Naive thymus-derived CD4-positive, alpha-beta T cell (primary cell): ENCODE measurements around the gene MARK2. TPM values are rescaled to one million over a fixed set of nuclear protein-coding genes. Genes with fewer than 3 reads are reported as not detected.

ENCODE experiments used
- ATAC-seq: fragments of 150-1000 bp; cut with Tn5 transposase; 2 replicates; pipeline ENCODE4 v1.10.0; 2021; ENCODE audit warnings: mild to moderate bottlenecking, moderate library complexity
- CTCF ChIA-PET: fragments of 350-600 bp; sonication (Branson Sonifier 250); formaldehyde crosslinking; loops from one replicate; lab custom pipeline; 2021; ENCODE audit warnings: antibody characterized with exemption; lab: Charles Lee
- POLR2A ChIA-PET: fragments of 350-600 bp; sonication (Branson Sonifier 250); formaldehyde crosslinking; loops from one replicate; lab custom pipeline; 2021; ENCODE audit warnings: antibody characterized with exemption, inconsistent platforms; lab: Charles Lee
- DNase-seq, 9 donors: peaks; one replicate each; pipeline versions ENCODE4 v3.0.0 to v3.0.0-alpha.2; 2020 to 2022; ENCODE audit warnings: mixed read lengths in 1 of 9
- H3K27ac ChIP-seq: one replicate; pipeline ENCODE4 v1.7.0; 2013; ENCODE audit warnings: mild to moderate bottlenecking, low read depth, low read length, moderate library complexity
- H3K27me3 ChIP-seq, 2 donors: one replicate each; pipeline ENCODE4 v1.7.0; 2013; ENCODE audit warnings: low read length in 2 of 2, mild to moderate bottlenecking in 2 of 2, moderate library complexity in 2 of 2; ENCODE audit not compliant: control insufficient read depth in 2 of 2, insufficient read depth in 2 of 2
- H3K36me3 ChIP-seq, 3 experiments: 1 replicate in 2 of 3; 2 replicates in 1 of 3; pipeline ENCODE4 v1.7.0; 2013; ENCODE audit warnings: low read length in 3 of 3, mild to moderate bottlenecking in 3 of 3, moderate library complexity in 1 of 3; ENCODE audit not compliant: insufficient read depth in 3 of 3, control insufficient read depth in 2 of 3
- H3K4me1 ChIP-seq, 2 donors: one replicate each; pipeline ENCODE4 v1.7.0; 2013; ENCODE audit warnings: low read length in 2 of 2, mild to moderate bottlenecking in 2 of 2, moderate library complexity in 1 of 2; ENCODE audit not compliant: control insufficient read depth in 2 of 2, insufficient read depth in 2 of 2
- H3K4me3 ChIP-seq: 2 replicates; pipeline ENCODE4 v1.7.0; 2013; ENCODE audit warnings: mild to moderate bottlenecking, low read length
- H3K9me3 ChIP-seq, 3 experiments: 1 replicate in 2 of 3; 2 replicates in 1 of 3; pipeline ENCODE4 v1.7.0; 2013; ENCODE audit warnings: low read length in 3 of 3; ENCODE audit not compliant: control insufficient read depth in 2 of 3
- H3K27ac Mint-ChIP-seq, 9 donors: one replicate each; pipeline ENCODE4 v1.8.0; 2020 to 2022; ENCODE audit warnings: mixed read lengths in 9 of 9, mild to moderate bottlenecking in 8 of 9, moderate library complexity in 5 of 9, inconsistent platforms in 2 of 9
- H3K27me3 Mint-ChIP-seq, 5 donors: one replicate each; pipeline ENCODE4 v1.8.0; 2021 to 2022; ENCODE audit warnings: mixed read lengths in 5 of 5, mild to moderate bottlenecking in 1 of 5
- H3K36me3 Mint-ChIP-seq, 5 donors: one replicate each; pipeline ENCODE4 v1.8.0; 2020 to 2022; ENCODE audit warnings: mixed read lengths in 5 of 5, mild to moderate bottlenecking in 3 of 5, inconsistent platforms in 1 of 5
- H3K4me1 Mint-ChIP-seq, 7 donors: one replicate each; pipeline ENCODE4 v1.8.0; 2020 to 2022; ENCODE audit warnings: mixed read lengths in 7 of 7, mild to moderate bottlenecking in 3 of 7, inconsistent platforms in 1 of 7
- H3K4me3 Mint-ChIP-seq, 10 donors: one replicate each; pipeline ENCODE4 v1.8.0; 2020 to 2022; ENCODE audit warnings: mild to moderate bottlenecking in 10 of 10, mixed read lengths in 10 of 10, moderate library complexity in 6 of 10, inconsistent platforms in 2 of 10
- H3K9me3 Mint-ChIP-seq, 11 donors: one replicate each; pipeline ENCODE4 v1.8.0; 2020 to 2022; ENCODE audit warnings: mixed read lengths in 11 of 11, mild to moderate bottlenecking in 4 of 11, inconsistent platforms in 1 of 11, moderate library complexity in 1 of 11
- intact Hi-C, 2 donors: fragments of 100-400 bp; cut with micrococcal nuclease; formaldehyde crosslinking; loops; one replicate each; pipeline ENCODE4 v1.15.1; 2023
- polyA plus RNA-seq, 2 donors: library from polyadenylated mRNA; unstranded; fragments of 300-500 nt; fragmentation: Illumina TruSeq; gene quantifications; one replicate each; pipeline ENCODE4 v1.2.3, GENCODE V29; 2021
- total RNA-seq, 6 experiments: library from RNA in 5 of 6; stranded (reverse) in 5 of 6; gene quantifications; 1 replicate in 5 of 6; 2 replicates in 1 of 6; pipeline ENCODE4 v1.2.3 and lab custom pipeline; 2021 to 2026

The MARK2 gene
- total and polyA plus RNA-seq, 7 experiments from 2014 or later: 29.4 to 69.1 (median 56.8) TPM

- DNase-seq (no peak), ATAC-seq (peak; percentile 32)
- Mint-ChIP-seq H3K9me3 (no peaks in the 10 kb centered on the region), H3K4me3 (peak overlapping the region in 2 of 10 donors; percentile 10 to 18), H3K4me1 (peaks cover 60 to 91% (median 86%) of the 10 kb centered on the region in 7 donors), H3K27ac (peak overlapping the region in 6 of 9 donors; percentile 14 to 88 (median 58)), H3K36me3 (peaks cover 0 to 28% (median under 1%) of the 10 kb centered on the region in 5 donors), H3K27me3 (no peaks in the 10 kb centered on the region)
- H3K4me1 ChIP-seq: peaks cover 34 to 41% of the 10 kb centered on the region in 2 donors
- POLR2A ChIA-PET: interaction anchor here (1.2 to 2.0 kb wide), 2 partner anchors 11 to 43 kb away, joined by 3 to 5 read pairs; no protein-coding TSS in a partner anchor
- intact Hi-C loops: no loop called here
- CTCF ChIA-PET: interaction anchor here (0.9 kb wide), 1 partner anchor 62 kb away, joined by 4 read pairs; no protein-coding TSS in a partner anchor
- H3K36me3 ChIP-seq: peaks cover 0 to 17% (median 5%) of the 10 kb centered on the region in 3 experiments
- no peaks in the 10 kb centered on the region for H3K27me3 ChIP-seq
- H3K9me3 ChIP-seq: no peaks in the 10 kb centered on the region
- H3K4me3 ChIP-seq: no peak overlapping the region
- no peak overlapping the region for H3K27ac ChIP-seq
Observed at GRCh38 chr11:63845303-63845702, 6.4 kb downstream of the MARK2 start.

GRCh38 chr11:63845911-63846310 is 7.0 kb downstream of the MARK2 start:
- Mint-ChIP-seq H3K9me3 (no peaks in the 10 kb centered on the region), H3K27ac (peak overlapping the region in 5 of 9 donors; percentile 14 to 88 (median 67)), H3K27me3 (no peaks in the 10 kb centered on the region), H3K36me3 (peaks cover 0 to 28% (median 5%) of the 10 kb centered on the region in 5 donors), H3K4me1 (peaks cover 59 to 91% (median 86%) of the 10 kb centered on the region in 7 donors), H3K4me3 (peak overlapping the region in 3 of 10 donors; percentile 13 to 30 (median 18))
- Histone ChIP-seq H3K9me3 (no peaks in the 10 kb centered on the region), H3K4me1 (peaks cover 35 to 47% of the 10 kb centered on the region in 2 donors), H3K4me3 (no peak overlapping the region), H3K27ac (no peak overlapping the region), H3K36me3 (peaks cover 0 to 17% (median 5%) of the 10 kb centered on the region in 3 experiments), H3K27me3 (no peaks in the 10 kb centered on the region)
- ChIA-PET POLR2A (interaction anchor here (2.0 kb wide), 1 partner anchor 10 kb away, joined by 5 read pairs; no protein-coding TSS in a partner anchor), CTCF (no interaction called here)
- DNase-seq (no peak), ATAC-seq (no peak)
- intact Hi-C loops: no loop called here

- Mint-ChIP-seq H3K9me3 (no peaks in the 10 kb centered on the region), H3K4me3 (peak overlapping the region in 3 of 10 donors; percentile 27 to 46 (median 45)), H3K4me1 (peaks cover 58 to 91% (median 86%) of the 10 kb centered on the region in 7 donors), H3K27ac (peak overlapping the region in 7 of 9 donors; percentile 42 to 84 (median 66)), H3K27me3 (no peaks in the 10 kb centered on the region), H3K36me3 (peaks cover 0 to 28% (median 11%) of the 10 kb centered on the region in 5 donors)
- Histone ChIP-seq H3K4me3 (no peak overlapping the region), H3K9me3 (no peaks in the 10 kb centered on the region), H3K36me3 (peaks cover 0 to 13% (median 5%) of the 10 kb centered on the region in 3 experiments), H3K4me1 (peaks cover 35 to 47% of the 10 kb centered on the region in 2 donors), H3K27me3 (no peaks in the 10 kb centered on the region), H3K27ac (no peak overlapping the region)
- DNase-seq (no peak), ATAC-seq (no peak)
- intact Hi-C loops: no loop called here
- ChIA-PET POLR2A (no interaction called here), CTCF (interaction anchor here (1.4 kb wide), 1 partner anchor 59 kb away, joined by 3 read pairs; no protein-coding TSS in a partner anchor)
Observed at GRCh38 chr11:63846897-63847296, 8.0 kb downstream of the MARK2 start.

GRCh38 chr11:63847363-63847762 is 8.5 kb downstream of the MARK2 start:
- CTCF ChIA-PET: interaction anchor here (1.4 to 2.2 kb wide), 2 partner anchors 59 to 98 kb away, joined by 3 to 8 read pairs; no protein-coding TSS in a partner anchor
- H3K36me3 Mint-ChIP-seq: peaks cover 0 to 28% (median 11%) of the 10 kb centered on the region in 5 donors
- POLR2A ChIA-PET: interaction anchor here (1.1 kb wide), 1 partner anchor 15 kb away, joined by 3 read pairs; no protein-coding TSS in a partner anchor
- Histone ChIP-seq H3K27me3 (no peaks in the 10 kb centered on the region), H3K27ac (no peak overlapping the region), H3K9me3 (no peaks in the 10 kb centered on the region), H3K36me3 (peaks cover 0 to 12% (median 5%) of the 10 kb centered on the region in 3 experiments), H3K4me3 (no peak overlapping the region), H3K4me1 (peaks cover 34 to 47% of the 10 kb centered on the region in 2 donors)
- peak overlapping the region in 7 of 9 donors; percentile 42 to 84 (median 68) for H3K27ac Mint-ChIP-seq
- ATAC-seq (no peak), DNase-seq (no peak)
- intact Hi-C loops: no loop called here
- H3K27me3 Mint-ChIP-seq: no peaks in the 10 kb centered on the region
- peak overlapping the region in 3 of 10 donors; percentile 27 to 46 (median 45) for H3K4me3 Mint-ChIP-seq
- no peaks in the 10 kb centered on the region for H3K9me3 Mint-ChIP-seq
- peaks cover 60 to 91% (median 87%) of the 10 kb centered on the region in 7 donors for H3K4me1 Mint-ChIP-seq

GRCh38 chr11:63849691-63850090 is 10.8 kb downstream of the MARK2 start:
- intact Hi-C loops: loop anchor here in 1 of 2 donors (2.0 kb wide), 1 partner anchor 17 kb away; no protein-coding TSS in a partner anchor
- ChIA-PET POLR2A (no interaction called here), CTCF (interaction anchor here (1.6 to 2.2 kb wide), 2 partner anchors 13 to 96 kb away, joined by 7 to 8 read pairs; no protein-coding TSS in a partner anchor)
- H3K36me3 Mint-ChIP-seq: peaks cover 0 to 31% (median 11%) of the 10 kb centered on the region in 5 donors
- ATAC-seq: no peak
- Histone ChIP-seq H3K27ac (no peak overlapping the region), H3K36me3 (peaks cover 0 to 2% (median 0%) of the 10 kb centered on the region in 3 experiments), H3K4me1 (peaks cover 37 to 44% of the 10 kb centered on the region in 2 donors), H3K27me3 (no peaks in the 10 kb centered on the region), H3K9me3 (no peaks in the 10 kb centered on the region), H3K4me3 (no peak overlapping the region)
- no peaks in the 10 kb centered on the region for H3K27me3 Mint-ChIP-seq
- H3K4me1 Mint-ChIP-seq: peaks cover 58 to 83% (median 77%) of the 10 kb centered on the region in 7 donors
- H3K4me3 Mint-ChIP-seq: peak overlapping the region in 5 of 10 donors; percentile 13 to 81 (median 36)
- DNase-seq: no peak
- peak overlapping the region; percentile 10 to 90 (median 65) for H3K27ac Mint-ChIP-seq
- H3K9me3 Mint-ChIP-seq: no peaks in the 10 kb centered on the region

DNA sequence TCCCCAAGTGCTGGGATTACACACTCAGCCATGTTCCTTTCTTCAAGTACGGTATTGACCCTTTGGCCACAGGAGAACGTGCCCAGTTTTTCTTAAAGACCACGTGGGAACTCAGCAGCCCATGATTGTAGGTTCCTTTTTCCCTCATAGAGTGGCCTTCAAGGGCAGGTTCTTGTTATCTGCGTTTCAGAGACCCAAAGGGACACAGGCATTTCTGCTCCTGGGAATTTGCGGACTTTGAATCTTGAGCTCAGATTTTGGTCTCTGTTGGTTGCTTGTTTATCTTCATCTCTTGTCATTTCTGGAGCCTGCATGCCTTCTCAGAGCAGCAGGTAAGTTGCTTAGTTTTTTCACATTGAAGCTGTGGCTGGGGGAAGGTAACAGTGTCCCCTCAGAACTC is 12.0 kb downstream of the MARK2 start:
- H3K4me3 ChIP-seq: peak overlapping the region; percentile 17
- CTCF ChIA-PET: no interaction called here
- ATAC-seq (no peak), DNase-seq (no peak)
- H3K27me3 Mint-ChIP-seq: no peaks in the 10 kb centered on the region
- H3K9me3 Mint-ChIP-seq: no peaks in the 10 kb centered on the region
- peak overlapping the region; percentile 58 to 83 (median 78) for H3K4me3 Mint-ChIP-seq
- H3K36me3 Mint-ChIP-seq: peaks cover 0 to 39% (median 16%) of the 10 kb centered on the region in 5 donors
- peaks cover 59 to 83% (median 75%) of the 10 kb centered on the region in 7 donors for H3K4me1 Mint-ChIP-seq
- H3K27ac ChIP-seq: peak overlapping the region; percentile 59
- H3K9me3 ChIP-seq: no peaks in the 10 kb centered on the region
- POLR2A ChIA-PET: interaction anchor here (1.4 kb wide), 1 partner anchor 13 kb away, joined by 3 read pairs; no protein-coding TSS in a partner anchor
- intact Hi-C loops: loop anchor here in 1 of 2 donors (1.0 to 2.0 kb wide), 2 partner anchors 11 to 16 kb away; no protein-coding TSS in a partner anchor
- peaks cover 38 to 46% of the 10 kb centered on the region in 2 donors for H3K4me1 ChIP-seq
- H3K36me3 ChIP-seq: peaks cover 0 to 5% (median 0%) of the 10 kb centered on the region in 3 experiments
- no peaks in the 10 kb centered on the region for H3K27me3 ChIP-seq
- peak overlapping the region; percentile 57 to 90 (median 87) for H3K27ac Mint-ChIP-seq
